Muscle layer of colon (tissue), 2 donors: ENCODE measurements around the gene IRF2.

Experiments
- H3K27ac ChIP-seq: one replicate; pipeline ENCODE4 v1.7.0; 2013; ENCODE audit warnings: low read depth, mild to moderate bottlenecking, low read length, moderate library complexity
- H3K27me3 ChIP-seq, 2 donors: one replicate each; pipeline ENCODE4 v1.7.0; 2013; ENCODE audit warnings: low read length in 2 of 2, mild to moderate bottlenecking in 2 of 2; ENCODE audit not compliant: insufficient read depth in 2 of 2, control insufficient read depth in 1 of 2
- H3K36me3 ChIP-seq: one replicate; pipeline ENCODE4 v1.7.0; 2013; ENCODE audit warnings: mild to moderate bottlenecking, low read length; ENCODE audit not compliant: insufficient read depth
- H3K4me1 ChIP-seq: one replicate; pipeline ENCODE4 v1.7.0; 2013; ENCODE audit warnings: mild to moderate bottlenecking, low read length; ENCODE audit not compliant: insufficient read depth
- H3K4me3 ChIP-seq, 2 donors: one replicate each; pipeline ENCODE4 v1.7.0; 2013; ENCODE audit warnings: low read length in 2 of 2, low read depth in 1 of 2, mild to moderate bottlenecking in 1 of 2, moderate library complexity in 1 of 2
- H3K9ac ChIP-seq: one replicate; pipeline ENCODE4 v1.7.0; 2013; ENCODE audit warnings: low read length
- H3K9me3 ChIP-seq: one replicate; pipeline ENCODE4 v1.7.0; 2013; ENCODE audit warnings: mild to moderate bottlenecking, low read length
- donor health status: abdominal sarcoma.
- donor health status: Adenocarcinoma of cecum.

IRF2 gene

DNA sequence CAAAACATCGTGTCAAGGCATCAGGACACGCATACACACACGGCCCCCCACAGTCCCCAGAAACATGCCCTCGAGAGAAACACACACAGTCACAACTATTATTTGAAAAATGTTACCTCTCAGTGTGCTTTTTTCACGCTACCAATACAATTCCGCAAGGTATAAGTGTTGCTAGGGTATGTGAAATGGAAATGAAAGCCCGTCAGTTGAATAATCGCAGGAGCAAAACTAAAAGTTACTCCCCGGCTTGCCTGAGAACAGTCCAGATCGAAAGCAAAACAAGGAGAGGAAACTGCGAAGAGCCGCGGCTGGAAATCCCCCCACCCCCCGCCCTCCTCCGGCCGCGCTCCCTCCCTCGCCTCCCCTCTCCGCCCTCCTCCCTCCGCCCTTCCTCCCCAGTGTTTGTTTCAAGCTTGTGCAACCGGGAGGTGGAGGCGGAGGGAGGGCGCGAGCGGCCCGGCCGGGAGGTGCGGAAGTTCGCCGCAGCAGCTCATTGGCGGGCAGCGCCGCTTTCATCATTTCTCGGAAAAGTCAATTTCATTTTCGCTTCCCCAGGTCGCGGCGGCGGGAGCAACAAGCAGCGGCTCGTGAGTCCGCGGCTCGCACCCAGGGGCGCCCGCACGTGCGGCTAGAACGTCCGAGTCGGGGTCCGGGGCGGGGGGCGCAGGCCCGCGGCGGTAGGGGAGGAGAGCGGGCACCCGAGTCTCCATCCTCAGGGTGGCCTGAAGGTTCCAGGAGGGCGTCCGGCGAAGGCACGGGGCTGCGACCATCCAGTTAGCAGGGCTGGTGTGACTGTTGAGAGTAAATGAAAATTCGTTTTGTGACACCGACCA, at the start of gene IRF2:
Gene IRF2, minus strand, starts transcription at position 288 of the 833 bp plus-strand sequence. CDS start 45,486 bp downstream, outside the sequence.
- Histone ChIP-seq H3K27ac (peak within 1 kb of the TSS; percentile 99), H3K4me3 (peak within 1 kb of the TSS; percentile 90 to 98), H3K36me3 (no peaks in the 10 kb centered on the region), H3K9ac (peak within 1 kb of the TSS; percentile 90), H3K4me1 (peaks cover 43% of the 10 kb centered on the region), H3K9me3 (no peaks in the 10 kb centered on the region), H3K27me3 (no peaks in the 10 kb centered on the region)

DNA sequence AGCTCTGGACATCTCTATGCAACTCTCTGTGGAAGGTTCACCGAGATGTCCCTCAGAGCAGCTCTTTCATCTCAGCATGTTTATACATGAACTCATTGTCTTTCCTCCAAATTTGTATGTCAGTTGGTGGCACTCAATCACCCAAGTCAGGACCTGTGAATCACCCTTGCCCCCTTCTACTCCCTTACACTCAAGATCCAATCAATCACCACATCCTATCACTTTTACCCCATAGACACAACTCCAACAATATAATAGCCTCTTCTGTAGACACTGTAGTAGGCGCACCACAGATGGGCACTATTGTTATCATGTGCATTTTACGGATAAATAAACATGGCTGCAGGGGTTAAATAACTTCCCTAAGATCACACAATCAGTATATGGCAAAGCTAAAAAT, 41.3 kb upstream of the IRF2 start:
- H3K9ac ChIP-seq: no peak overlapping the region
- H3K4me3 ChIP-seq: no peak overlapping the region
- H3K4me1 ChIP-seq: peaks cover 8% of the 10 kb centered on the region

DNA sequence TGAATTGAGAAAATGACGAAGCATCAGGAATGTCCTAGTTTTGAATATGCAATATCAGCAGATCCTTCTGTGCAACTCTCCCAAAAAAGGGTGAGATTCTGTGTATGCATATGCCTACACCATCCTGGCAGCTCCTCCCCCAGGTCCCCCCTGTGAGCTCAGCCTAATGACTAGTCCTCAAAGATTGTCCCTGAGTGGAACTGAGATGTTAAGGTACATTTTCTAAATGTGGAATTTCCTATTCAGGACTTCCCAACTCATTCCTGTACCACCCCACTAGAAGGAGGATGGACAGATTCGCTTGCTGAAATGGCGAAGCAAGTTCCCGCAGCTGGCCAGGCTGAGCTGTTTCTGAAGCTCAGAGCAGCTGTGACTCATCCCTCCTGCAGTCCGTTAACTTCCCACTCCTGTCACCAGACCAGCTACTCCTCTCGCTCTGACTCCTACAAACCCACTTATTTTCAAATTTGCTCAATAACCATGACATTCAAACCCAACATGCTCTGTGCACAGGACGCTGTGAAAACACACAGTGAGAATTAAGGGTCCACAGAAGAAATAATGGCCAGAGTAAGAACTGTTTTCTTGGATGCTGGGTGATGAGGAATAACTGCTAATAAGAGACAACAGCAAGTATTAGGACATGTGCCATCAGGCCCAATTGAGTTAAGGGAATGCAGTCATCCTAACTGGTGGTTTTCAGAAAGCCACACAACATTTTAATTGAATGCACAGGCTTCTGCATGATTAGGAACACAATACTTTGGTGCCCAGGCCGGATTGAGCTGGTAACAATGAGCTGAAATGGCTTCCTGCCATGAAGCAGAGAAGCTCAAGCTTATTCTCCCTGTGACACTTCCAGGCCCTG, 40.0 kb upstream of the IRF2 start:
- H3K36me3 ChIP-seq: no peaks in the 10 kb centered on the region
- no peak overlapping the region for H3K9ac ChIP-seq
- H3K27ac ChIP-seq: no peak overlapping the region
- no peak overlapping the region for H3K4me3 ChIP-seq
- H3K4me1 ChIP-seq: peaks cover 8% of the 10 kb centered on the region
- peaks cover 4% of the 10 kb centered on the region for H3K9me3 ChIP-seq
- no peaks in the 10 kb centered on the region for H3K27me3 ChIP-seq

More for the DNA sequence above, 41.3 kb upstream of the IRF2 start:
- no peak overlapping the region for H3K27ac ChIP-seq
- no peaks in the 10 kb centered on the region for H3K27me3 ChIP-seq
- no peaks in the 10 kb centered on the region for H3K9me3 ChIP-seq
- H3K36me3 ChIP-seq: no peaks in the 10 kb centered on the region

DNA sequence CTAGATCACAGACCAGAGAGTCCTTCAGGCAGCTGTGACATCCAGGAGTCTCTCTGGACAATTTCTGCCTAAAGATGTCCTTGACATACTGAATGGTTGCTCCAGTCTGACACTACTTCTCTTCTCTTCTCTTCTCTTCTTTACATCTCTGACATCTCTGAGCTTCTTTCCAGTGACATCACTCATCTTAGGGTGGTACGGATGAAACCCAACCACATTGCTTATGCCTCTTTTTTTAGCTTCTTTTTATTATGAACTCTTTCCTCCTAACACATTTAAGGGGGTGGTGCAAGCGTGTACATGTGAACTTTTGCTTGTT, 39.4 kb upstream of the IRF2 start:
- Histone ChIP-seq H3K27me3 (no peaks in the 10 kb centered on the region), H3K9me3 (peaks cover 4% of the 10 kb centered on the region), H3K36me3 (no peaks in the 10 kb centered on the region), H3K9ac (no peak overlapping the region), H3K4me1 (peaks cover 8% of the 10 kb centered on the region), H3K4me3 (no peak overlapping the region), H3K27ac (no peak overlapping the region)

DNA sequence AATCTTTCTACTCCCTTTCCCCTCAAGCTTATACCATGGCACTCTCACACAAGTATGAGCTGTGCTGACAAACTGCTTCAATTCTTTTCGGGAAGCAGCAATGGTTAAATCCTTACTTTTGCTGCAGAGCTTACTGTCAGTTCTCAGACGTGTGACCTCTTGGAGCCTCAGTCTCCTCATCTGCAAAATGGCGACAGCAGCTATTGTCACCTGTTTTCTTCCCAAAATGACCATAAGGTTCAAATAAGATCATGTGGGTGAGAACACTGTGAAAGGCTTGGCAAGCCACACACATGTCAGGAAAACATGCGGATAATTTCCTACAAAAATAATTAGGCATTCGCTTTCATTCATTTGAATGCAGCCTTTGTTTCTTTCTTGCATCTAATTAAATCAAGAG, 36.8 kb upstream of the IRF2 start:
- Histone ChIP-seq H3K4me3 (no peak overlapping the region), H3K36me3 (no peaks in the 10 kb centered on the region), H3K27me3 (no peaks in the 10 kb centered on the region), H3K27ac (no peak overlapping the region), H3K9ac (no peak overlapping the region), H3K9me3 (peaks cover 4% of the 10 kb centered on the region), H3K4me1 (peaks cover 8% of the 10 kb centered on the region)

DNA sequence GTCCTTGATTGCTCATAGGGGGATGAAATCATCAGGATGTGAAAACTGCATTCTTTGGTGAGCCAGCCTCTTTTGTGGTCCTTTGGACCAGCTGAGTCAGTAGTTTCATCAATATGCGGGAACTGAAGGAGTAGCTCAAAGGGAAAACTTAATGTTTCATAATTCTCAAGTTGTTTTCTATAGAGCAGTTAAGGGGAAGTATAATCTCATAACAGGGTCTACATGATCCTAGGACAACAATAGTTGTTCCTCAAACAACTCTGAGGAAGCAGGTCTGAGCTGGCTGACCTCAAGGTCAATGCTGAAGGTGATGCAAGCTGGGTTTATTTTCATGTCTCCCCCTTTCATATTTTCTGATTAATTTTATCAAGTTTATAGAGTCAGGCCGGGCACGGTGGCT, 36.1 kb upstream of the IRF2 start:
- no peak overlapping the region for H3K4me3 ChIP-seq
- no peaks in the 10 kb centered on the region for H3K36me3 ChIP-seq
- peaks cover 4% of the 10 kb centered on the region for H3K9me3 ChIP-seq
- H3K9ac ChIP-seq: no peak overlapping the region
- peaks cover 8% of the 10 kb centered on the region for H3K4me1 ChIP-seq
- H3K27ac ChIP-seq: no peak overlapping the region
- no peaks in the 10 kb centered on the region for H3K27me3 ChIP-seq

DNA sequence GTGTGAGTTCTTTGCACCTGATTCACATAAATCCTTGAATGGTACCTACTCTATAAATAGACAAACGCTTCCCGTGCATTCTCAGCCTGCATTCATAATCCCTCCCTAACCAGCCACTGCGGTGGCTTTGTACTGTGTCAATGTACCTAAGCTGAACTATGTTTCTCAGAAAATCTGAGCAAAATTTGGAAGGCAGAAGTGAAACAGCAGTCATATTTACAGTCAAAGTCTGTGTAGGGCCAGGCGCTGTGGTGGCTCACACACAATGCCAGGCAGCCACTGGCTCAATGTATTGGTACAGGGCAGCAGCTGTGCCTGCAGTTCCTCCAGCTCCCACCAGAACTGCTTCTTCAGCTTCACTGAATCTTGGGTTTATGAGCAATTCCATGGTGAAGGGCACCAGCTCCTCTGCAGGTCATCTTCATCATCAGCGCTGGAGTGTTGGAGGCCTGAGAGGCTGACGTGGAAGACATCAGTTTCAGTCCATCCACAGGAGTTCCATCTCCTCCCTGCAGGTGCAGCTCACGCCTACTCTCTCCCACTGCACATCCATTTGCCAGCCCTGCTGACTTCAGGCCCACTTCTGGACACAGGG, 32.3 kb upstream of the IRF2 start:
- Histone ChIP-seq H3K27ac (no peak overlapping the region), H3K4me1 (no peaks in the 10 kb centered on the region), H3K9me3 (peaks cover 4% of the 10 kb centered on the region), H3K4me3 (no peak overlapping the region), H3K27me3 (no peaks in the 10 kb centered on the region), H3K9ac (no peak overlapping the region), H3K36me3 (no peaks in the 10 kb centered on the region)

DNA sequence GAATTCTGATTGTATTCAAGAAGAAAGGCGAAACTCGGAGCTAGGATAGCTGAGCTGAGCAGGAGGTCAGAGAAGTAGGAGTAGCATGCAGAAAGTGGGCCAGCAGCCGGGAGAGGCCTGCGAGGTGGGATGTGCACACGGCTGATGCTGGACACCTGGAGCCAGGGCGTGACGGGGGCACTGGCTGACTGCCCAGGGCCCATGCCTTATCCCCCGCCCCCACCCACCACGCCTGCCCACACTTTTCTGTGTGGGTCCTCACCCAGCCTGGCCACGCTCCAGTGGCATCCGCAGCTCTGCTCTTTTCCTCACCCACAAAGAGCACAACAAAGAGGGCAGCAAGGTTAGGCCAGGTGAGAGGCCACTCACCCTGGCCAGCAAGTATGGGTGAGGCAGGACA, 30.0 kb upstream of the IRF2 start:
- H3K9ac ChIP-seq: no peak overlapping the region
- H3K27me3 ChIP-seq: no peaks in the 10 kb centered on the region
- H3K9me3 ChIP-seq: no peaks in the 10 kb centered on the region
- H3K36me3 ChIP-seq: no peaks in the 10 kb centered on the region
- no peak overlapping the region for H3K4me3 ChIP-seq
- H3K4me1 ChIP-seq: no peaks in the 10 kb centered on the region
- H3K27ac ChIP-seq: no peak overlapping the region

DNA sequence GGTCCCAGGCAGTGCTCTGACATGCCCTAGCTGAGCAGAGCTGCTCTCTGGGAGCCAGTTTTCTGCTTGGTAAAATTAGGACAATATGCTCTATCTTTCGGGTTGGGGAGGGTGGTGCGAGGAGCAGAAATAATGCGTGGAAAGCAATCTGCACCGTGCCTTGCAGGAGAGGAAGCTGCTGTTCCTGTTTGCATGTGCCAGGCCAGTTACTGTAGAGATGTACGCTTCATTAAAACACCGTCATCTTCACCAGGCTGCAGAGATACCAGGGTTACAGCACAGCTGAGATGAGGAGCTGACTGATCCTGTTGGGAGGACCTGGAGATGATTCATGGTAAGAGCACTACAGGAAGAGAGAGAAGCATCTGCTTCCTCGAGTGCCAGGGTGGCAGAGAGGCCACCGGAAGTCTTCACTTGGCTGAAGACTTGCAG, 29.5 kb upstream of the IRF2 start:
- Histone ChIP-seq H3K27me3 (no peaks in the 10 kb centered on the region), H3K9me3 (no peaks in the 10 kb centered on the region), H3K4me1 (no peaks in the 10 kb centered on the region), H3K4me3 (no peak overlapping the region), H3K9ac (no peak overlapping the region), H3K27ac (no peak overlapping the region), H3K36me3 (no peaks in the 10 kb centered on the region)

DNA sequence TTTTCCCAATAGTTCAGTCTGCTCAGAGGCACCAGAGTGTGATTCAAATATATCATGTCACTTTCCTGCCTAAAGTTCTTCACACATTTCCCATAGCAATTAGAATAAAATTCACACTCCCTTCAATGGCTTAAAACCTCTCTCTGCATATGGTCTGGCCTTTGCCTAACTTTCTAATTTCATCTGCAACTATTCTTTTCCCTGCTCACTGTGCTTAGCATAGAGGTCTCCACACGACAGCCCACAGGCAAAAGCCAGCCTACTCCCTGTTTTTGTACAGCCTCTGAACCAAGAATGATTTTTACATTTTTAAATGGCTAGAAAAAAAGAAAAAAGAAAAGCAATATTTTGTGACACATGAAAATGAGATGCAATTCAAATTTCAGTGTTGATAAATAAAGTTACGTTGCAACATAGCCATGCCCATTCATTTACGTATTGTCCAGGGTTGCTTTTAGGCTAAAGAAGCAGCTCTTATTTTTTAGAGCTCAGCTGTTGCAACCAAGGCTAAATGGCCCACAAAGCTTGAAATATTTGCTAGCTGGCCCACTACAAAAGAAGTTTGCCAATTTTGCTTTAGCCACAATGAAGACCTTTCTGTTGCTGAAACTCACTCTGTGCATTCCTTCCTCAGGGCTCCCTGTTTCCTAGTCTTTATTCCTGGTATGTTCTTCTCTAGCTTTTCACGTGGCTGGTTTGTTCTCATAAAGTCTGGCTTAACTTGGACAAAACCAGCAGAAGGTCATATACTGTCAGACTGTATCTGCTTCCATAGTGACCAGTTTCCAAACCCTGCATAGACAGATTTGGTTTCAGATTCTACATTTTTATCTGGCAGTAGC, 26.6 kb upstream of the IRF2 start:
- Histone ChIP-seq H3K27me3 (no peaks in the 10 kb centered on the region), H3K9me3 (no peaks in the 10 kb centered on the region), H3K36me3 (no peaks in the 10 kb centered on the region), H3K27ac (no peak overlapping the region), H3K4me3 (no peak overlapping the region), H3K9ac (no peak overlapping the region), H3K4me1 (no peaks in the 10 kb centered on the region)

DNA sequence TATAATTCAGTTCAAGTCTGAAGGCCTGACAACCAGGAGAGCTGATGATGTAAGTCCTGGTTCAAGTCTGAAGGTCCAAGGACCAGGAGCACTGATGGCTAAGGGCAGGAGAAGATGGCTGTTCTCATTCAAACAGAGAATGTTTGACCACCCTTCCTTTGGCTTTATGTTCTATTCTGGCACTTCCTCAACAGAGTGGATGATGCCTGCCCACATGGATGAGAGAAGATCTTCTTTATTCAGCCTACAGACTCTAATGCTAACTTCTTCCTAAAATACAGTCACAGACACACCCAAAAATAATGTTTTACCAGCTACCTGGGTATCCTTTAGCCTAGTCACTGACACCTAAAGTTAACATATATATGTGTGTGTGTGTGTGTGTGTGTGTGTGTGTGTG, 25.6 kb upstream of the IRF2 start:
- no peak overlapping the region for H3K4me3 ChIP-seq
- H3K36me3 ChIP-seq: no peaks in the 10 kb centered on the region
- no peak overlapping the region for H3K27ac ChIP-seq
- H3K4me1 ChIP-seq: no peaks in the 10 kb centered on the region
- H3K27me3 ChIP-seq: no peaks in the 10 kb centered on the region
- no peaks in the 10 kb centered on the region for H3K9me3 ChIP-seq
- no peak overlapping the region for H3K9ac ChIP-seq
